HG03520 (cell line): ENCODE data around the gene STARD10.
"Not testable (repeated sequence)": the region's sequence is repeated elsewhere in the genome, so short reads cannot be mapped to it uniquely, and the experiment has no call there.

Experiments used
- ATAC-seq: cut with Tn5 transposase; IDR thresholded peaks from one replicate; pipeline ENCODE4 v1.9.1; 2021; ENCODE audit warnings: mild to moderate bottlenecking, moderate library complexity; ENCODE audit not compliant: unreplicated experiment

Gene STARD10

DNA sequence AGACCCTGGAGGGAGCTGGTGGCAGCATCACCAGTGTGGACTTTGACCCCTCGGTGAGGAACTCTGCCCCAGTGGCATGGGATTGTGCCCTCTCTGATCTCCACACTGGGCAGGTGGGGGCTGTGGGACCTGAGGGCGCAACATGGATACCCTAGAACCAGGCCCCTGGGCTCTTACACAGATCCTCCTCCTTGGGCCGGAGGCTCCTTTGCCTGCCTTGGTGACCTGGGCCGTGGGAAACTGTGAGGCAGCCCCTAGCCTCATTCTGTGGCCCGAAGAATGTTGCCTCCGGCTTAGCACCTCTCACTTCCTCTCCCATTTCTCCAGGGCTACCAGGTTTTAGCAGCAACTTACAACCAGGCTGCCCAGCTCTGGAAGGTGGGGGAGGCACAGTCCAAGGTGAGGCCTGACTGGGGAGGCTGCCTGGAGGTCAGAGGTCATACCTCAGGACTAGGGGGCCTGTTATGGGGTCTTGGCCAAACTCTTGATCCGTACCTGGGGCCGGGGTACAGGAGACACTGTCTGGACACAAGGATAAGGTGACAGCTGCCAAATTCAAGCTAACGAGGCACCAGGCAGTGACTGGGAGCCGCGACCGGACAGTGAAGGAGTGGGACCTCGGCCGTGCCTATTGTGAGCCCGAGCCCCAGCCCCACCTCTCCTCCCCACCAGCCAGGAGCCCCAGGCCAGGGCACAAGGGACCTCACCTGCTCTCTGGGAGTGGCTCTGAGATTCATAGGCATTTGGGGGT lies 32.5 kb upstream of the STARD10 start:
- ATAC-seq: no peak

GRCh38 chr11:72825661-72826060 lies 31.8 kb upstream of the STARD10 start:
- no peak for ATAC-seq

DNA sequence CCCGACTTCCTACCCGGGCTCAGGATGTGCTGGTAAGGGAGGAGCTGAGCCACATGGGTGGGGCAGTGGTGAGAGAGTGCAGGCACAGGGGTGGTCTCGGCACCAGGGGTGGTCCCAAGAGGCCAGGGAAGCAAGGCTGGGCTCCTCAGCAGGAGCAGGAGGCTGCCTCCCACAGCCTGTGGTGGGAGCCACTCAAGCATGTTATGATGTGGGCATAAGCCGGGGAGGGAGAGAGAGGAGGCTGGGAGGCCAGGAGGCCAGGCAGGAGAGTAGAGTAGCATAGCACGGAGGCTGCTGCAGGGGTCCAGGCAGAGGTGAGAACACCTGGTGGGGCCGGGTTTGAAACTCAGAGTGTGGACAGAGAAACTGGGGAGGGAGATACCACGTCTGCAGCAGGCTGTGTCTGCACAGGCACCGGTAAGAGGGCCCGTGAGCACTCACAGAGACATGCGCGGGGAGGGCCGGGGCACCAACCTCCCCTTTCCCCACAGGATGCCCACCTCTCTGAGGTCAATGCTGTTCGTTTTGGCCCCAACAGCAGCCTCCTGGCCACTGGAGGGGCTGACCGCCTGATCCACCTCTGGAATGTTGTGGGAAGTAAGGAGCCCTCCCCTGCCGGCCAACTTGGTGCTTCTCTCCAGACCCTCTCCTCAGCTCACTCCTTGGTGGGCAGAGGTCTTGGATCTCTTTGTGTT lies 31.1 kb upstream of the STARD10 start:
- no peak for ATAC-seq

DNA sequence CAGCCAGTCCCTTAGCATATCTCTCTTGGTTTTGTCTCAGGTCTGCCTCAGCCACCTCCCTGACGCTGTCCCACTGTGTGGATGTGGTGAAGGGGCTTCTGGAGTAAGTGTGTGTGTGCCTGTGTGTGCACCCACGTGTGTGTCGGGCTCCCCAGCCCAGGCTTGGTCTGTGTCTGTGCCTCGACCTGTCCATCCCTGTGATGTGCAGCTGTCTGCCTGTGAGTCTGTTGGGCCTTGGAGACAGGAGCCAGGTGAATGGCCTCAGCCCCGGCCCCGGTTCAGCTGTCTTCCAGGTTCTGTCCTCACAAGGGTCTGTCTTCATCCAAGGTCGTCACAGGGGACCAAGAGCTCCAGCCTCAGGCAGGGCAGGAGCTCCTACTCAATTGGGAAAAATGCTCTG lies 30.2 kb upstream of the STARD10 start:
- no peak for ATAC-seq

DNA sequence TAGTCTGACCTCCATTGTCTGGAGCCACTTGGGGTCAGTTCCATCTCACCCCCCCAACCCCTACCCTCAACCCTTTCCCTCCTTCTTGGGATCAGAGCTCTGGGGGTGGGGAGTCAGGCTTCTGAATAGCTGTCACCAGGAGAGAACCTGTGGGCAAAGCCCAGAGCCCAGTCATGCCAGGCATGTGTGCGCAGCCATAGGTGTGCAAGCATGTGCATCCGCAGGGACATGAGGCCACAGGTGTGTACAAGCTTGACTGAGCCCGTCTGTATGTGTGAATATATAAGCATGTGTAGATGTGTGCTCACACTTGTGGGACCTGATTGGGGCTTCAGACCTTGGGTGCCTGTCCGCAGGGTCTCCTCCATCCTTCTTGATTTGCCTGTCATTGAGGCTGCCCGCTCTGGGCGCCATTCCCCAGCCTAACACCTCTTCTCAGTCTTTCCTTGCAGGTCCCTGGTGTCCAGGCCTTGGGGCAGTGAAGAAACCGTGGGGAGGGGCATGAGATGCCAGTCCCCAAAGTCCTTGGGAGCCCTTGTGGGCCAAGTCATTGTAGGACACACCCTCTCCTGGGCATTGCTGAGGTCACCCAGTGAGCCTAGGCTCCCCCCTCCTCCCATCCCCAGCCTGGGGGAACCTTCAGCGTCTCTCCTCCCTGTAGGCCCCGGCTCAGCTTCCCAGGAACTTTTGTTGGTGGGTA lies 29.4 kb upstream of the STARD10 start:
- ATAC-seq: no peak

GRCh38 chr11:72821920-72822799 lies 28.3 kb upstream of the STARD10 start:
- no peak for ATAC-seq

- ATAC-seq: no peak
Observed at GRCh38 chr11:72821221-72821919, 27.5 kb upstream of the STARD10 start.

DNA sequence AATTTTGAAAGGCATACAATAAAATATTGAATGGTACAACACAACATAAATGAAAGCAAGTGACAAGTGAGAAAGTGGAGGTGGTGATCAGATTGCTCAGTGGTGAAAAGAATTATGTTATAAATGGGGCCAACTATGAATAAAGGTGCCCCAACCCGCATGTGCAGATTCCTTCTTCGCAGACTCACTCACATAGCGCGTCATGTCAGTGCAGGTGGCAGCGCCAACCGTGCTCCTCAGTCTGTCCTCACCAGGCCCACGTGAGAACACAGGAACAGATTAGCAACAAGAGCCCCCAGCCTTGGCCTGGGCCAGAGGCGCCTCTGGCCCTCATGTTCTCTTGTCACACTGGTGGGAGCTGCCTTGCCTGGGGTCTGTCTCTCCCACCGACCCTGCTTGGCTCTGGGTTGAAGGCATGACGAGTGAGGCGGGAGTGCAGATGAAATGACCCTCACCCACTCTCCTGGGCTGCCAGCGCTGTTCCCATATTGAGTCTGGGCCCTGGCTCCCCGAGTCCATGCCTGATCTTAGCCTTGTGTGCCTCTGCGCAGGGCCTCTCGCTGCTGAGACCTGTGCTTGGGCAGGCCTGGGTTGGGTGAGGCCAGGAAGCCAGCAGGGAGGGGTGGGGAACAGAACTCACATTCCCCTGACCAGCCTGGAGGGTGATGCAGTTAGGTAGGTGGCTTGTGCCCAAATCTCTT lies 26.7 kb upstream of the STARD10 start:
- ATAC-seq: no peak

DNA sequence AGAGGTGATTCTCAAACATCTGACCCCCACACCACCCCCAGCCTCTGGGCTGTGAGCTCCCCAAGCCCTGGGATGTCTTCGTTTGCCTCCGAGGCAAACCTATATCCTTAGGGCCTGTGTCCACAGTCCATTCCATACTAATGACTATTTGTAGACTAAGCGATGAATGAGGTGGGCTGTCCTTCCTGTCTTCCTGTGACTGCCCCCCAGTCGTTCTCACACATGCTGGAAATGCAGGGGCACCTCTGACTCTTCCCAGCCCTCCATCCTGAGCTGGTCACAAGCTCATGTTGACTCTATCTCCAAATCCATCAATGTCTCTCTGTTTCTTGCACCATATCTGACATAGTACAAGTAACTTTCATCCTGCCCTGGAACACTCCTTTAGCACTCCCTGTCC lies 25.1 kb upstream of the STARD10 start:
- no peak for ATAC-seq

GRCh38 chr11:72817966-72818365 lies 24.1 kb upstream of the STARD10 start:
- no peak for ATAC-seq

- ATAC-seq: no peak
Observed at GRCh38 chr11:72816404-72816990, 22.6 kb upstream of the STARD10 start.

GRCh38 chr11:72815110-72815618 lies 21.3 kb upstream of the STARD10 start:
- ATAC-seq: no peak

DNA sequence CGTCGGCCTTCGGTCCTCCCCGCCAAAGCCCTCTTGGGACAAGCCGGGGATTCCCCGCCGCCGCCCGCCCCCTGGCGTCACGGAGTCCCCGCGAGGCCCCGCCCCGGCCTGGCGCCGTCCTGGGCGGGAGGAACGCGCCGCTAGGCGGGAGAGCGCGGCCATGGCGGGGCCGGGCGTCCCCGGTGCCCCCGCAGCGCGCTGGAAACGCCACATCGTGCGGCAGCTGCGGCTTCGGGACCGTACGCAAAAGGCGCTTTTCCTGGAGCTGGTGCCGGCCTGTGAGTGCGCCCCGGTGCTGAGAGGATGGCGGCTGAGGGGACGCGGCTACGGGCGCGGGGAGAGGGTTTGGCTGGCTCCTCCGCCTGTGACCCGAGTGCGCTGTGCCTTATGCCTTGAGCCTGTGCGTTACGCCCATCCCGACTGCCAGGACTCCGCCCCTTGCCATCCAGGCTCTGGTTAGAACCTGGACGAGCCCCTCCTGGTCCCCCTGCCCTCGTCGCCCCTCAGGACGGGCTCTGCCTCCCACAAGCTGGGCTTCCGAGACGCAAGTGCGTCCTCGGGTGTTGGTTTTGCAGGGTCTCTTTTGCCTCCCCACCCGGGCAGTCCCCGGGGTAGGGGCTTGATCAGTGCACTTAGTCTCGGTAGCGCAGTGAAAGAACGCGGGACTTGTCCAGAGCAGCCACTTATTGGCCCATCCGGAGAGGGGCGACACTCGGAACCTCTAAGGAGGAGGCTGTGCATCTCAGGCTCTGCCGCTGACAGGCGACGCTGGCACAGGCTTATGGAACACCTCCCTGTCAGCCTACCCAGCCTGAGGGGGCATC lies 20.7 kb upstream of the STARD10 start, which contains the start of gene ATG16L2:
Gene ATG16L2, plus strand, starts transcription at position 126 of the 824 bp plus-strand sequence. Its CDS starts 35 bp downstream, at position 161.
- ATAC-seq: peak; percentile 54

DNA sequence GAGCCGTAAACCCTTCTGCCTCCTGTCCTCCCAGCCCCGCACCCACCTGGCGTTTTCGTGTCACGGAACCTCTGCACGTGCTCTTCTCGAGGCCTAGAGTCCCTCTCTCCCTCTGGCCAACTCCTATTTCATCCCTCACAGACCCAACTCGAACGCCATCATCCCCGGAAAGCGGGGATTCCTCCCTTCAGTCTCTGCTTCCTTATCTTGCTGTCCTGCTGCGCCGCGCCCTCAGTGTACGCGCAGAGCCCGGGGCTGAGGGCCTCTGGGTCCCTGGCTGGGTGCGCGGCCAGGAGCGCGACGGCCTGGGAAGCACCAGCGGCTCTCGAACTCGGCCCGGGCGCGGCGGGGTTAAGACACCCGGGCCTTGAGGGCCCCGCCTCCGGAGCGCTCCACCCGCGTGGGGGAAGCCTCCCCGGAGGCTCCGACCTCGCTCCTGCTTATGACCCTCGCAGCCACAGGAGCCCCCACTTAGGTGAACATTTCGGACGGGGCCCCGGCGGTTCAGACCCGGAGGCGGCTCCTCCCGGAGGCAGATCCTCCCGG lies 20.0 kb upstream of the STARD10 start:
- ATAC-seq: peak; percentile 37

DNA sequence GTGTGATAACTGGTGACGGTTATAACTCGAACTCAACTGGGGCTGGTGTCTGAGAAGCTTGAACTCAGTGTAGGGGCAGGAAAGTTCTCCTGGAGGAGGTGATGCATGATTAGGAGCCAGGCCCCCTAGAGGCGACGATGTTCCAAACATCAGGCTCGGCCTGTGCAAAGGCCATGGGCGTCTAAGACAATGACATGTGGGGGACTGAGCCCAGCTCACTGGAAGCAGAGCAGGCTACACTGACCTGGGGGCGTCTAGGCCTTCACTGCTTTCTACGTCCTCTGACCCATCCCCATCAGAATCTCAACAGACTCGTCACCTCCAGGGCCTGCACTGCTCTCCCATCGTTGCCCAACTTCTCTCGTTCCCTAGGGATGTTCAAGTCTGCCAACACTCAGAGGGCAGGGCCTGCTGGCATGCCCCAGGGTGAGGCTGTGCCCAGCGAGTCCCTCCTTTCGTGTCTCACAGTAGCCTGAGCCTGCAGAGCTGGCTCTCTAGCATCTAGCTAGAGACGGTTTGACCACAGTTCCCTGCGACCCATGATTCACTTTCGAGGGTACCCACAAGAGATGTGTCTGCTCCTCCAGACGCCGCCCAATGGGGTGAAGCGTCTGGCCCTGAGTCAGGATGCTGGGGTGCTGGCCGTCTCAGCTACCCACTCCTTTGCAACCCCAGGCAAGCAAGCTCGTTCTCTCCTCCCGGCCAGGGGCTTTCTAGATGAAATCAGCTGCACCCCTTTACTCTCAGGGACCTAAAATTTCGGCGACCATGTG lies 19.3 kb upstream of the STARD10 start:
- no peak for ATAC-seq

DNA sequence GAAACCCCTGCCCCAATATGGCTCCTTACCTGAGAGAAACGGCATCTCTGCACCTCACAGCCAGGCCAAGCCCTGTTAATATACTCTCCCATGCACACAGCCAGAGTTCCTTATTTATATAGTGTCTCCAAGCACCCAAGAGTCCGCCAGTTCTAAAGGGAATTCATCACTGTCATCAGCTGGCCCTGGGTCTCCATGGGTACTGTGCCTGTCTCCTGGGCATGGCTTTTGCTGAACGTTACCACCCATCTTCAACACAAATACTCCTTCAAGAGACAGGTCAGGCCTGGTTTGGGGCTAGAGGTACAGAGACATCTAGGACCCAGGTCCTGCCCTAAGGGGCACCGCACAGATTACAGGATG lies 18.7 kb upstream of the STARD10 start:
- ATAC-seq: no peak

DNA sequence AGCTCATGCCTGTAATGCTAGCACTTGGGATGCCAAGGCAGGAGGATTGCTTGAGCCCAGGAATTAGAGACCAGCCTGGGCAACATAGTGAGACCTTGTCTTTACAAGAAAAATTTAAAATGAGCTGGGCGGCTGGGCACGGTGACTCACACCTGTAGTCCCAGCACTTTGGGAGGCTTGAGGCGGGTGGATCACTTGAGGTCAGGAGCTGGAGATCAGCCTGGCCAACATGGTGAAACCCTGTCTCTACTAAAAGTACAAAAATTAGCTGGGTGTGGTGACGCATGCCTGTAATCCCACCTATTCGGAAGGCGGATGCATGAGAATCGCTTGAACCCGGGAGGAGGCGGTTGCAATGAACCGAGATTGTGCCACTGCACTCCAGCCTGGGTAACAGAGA lies 17.8 kb upstream of the STARD10 start:
- not testable (repeated sequence) for ATAC-seq
